Activated CD8-positive, alpha-beta T cell treated with anti-CD3 and anti-CD28 coated beads, Interleukin-2, amount 10 ng/mL, durations not matched to agents 7 days and 5 days (primary cell): ENCODE measurements around the gene TMEM147. TPM values are rescaled to one million over a fixed set of nuclear protein-coding genes. Genes with fewer than 3 reads are reported as not detected.
A peak's percentile ranks its signal among the peaks of the same experiment; 100 is the strongest.

Experiments used
- ATAC-seq: fragments of 150-1000 bp; cut with Tn5 transposase; one replicate; pipeline ENCODE4 v1.10.0; 2021; ENCODE audit warnings: moderate library complexity
- CTCF ChIA-PET: fragments of 350-600 bp; sonication (Branson Sonifier 250); formaldehyde crosslinking; loops from one replicate; lab custom pipeline; 2021; ENCODE audit warnings: antibody characterized with exemption; lab: Charles Lee
- POLR2A ChIA-PET: fragments of 350-600 bp; sonication (Branson Sonifier 250); formaldehyde crosslinking; loops from one replicate; lab custom pipeline; 2021; ENCODE audit warnings: antibody characterized with exemption; lab: Charles Lee
- DNase-seq: peaks from one replicate; pipeline ENCODE4 v3.0.0-alpha.2; 2020
- H3K27ac Mint-ChIP-seq: one replicate; pipeline ENCODE4 v1.8.0; 2021; ENCODE audit warnings: mild to moderate bottlenecking, mixed read lengths
- H3K27me3 Mint-ChIP-seq: one replicate; pipeline ENCODE4 v1.8.0; 2021; ENCODE audit warnings: low read depth, mixed read lengths
- H3K36me3 Mint-ChIP-seq: one replicate; pipeline ENCODE4 v1.8.0; 2021; ENCODE audit warnings: low read depth, mixed read lengths
- H3K4me1 Mint-ChIP-seq: one replicate; pipeline ENCODE4 v1.8.0; 2021; ENCODE audit warnings: low read depth, mixed read lengths
- H3K4me3 Mint-ChIP-seq: one replicate; pipeline ENCODE4 v1.8.0; 2021; ENCODE audit warnings: mild to moderate bottlenecking, mixed read lengths
- H3K9me3 Mint-ChIP-seq: one replicate; pipeline ENCODE4 v1.8.0; 2022; ENCODE audit warnings: mixed read lengths; ENCODE audit not compliant: insufficient read depth
- total RNA-seq, 2 experiments: library from RNA; stranded (reverse); gene quantifications; one replicate each; pipeline ENCODE4 v1.2.3, GENCODE V29; 2021

The TMEM147 gene
- total RNA-seq, 2 experiments from 2014 or later, result 53.3 to 54.1 TPM

GRCh38 chr19:35539314-35539713 lies 6.1 kb upstream of the TMEM147 start:
- CTCF ChIA-PET, result interaction anchor here (1.3 kb wide), 1 partner anchor 29 kb away, joined by 4 read pairs; no protein-coding TSS in a partner anchor
- peaks cover 8% of the 10 kb centered on the region for H3K36me3 Mint-ChIP-seq
- DNase-seq, result no peak
- POLR2A ChIA-PET, result no interaction called here
- H3K4me1 Mint-ChIP-seq, result peaks cover 42% of the 10 kb centered on the region
- ATAC-seq, result no peak
- no peak overlapping the region for H3K4me3 Mint-ChIP-seq
- no peaks in the 10 kb centered on the region for H3K9me3 Mint-ChIP-seq
- H3K27me3 Mint-ChIP-seq, result peaks cover 4% of the 10 kb centered on the region
- no peak overlapping the region for H3K27ac Mint-ChIP-seq

GRCh38 chr19:35539850-35540249 lies 5.6 kb upstream of the TMEM147 start:
- Mint-ChIP-seq H3K27me3 (peaks cover 3% of the 10 kb centered on the region), H3K4me1 (peaks cover 44% of the 10 kb centered on the region), H3K4me3 (no peak overlapping the region), H3K36me3 (peaks cover 11% of the 10 kb centered on the region), H3K9me3 (no peaks in the 10 kb centered on the region), H3K27ac (peak overlapping the region; percentile 44)
- ChIA-PET POLR2A (no interaction called here), CTCF (interaction anchor here (1.3 kb wide), 1 partner anchor 30 kb away, joined by 4 read pairs; no protein-coding TSS in a partner anchor)
- no peak for DNase-seq
- ATAC-seq, result no peak

- ChIA-PET CTCF (interaction anchor here (1.3 kb wide), 1 partner anchor 30 kb away, joined by 4 read pairs; no protein-coding TSS in a partner anchor), POLR2A (no interaction called here)
- Mint-ChIP-seq H3K4me3 (no peak overlapping the region), H3K36me3 (peaks cover 12% of the 10 kb centered on the region), H3K27ac (no peak overlapping the region), H3K27me3 (no peaks in the 10 kb centered on the region), H3K9me3 (no peaks in the 10 kb centered on the region), H3K4me1 (peaks cover 41% of the 10 kb centered on the region)
- no peak for ATAC-seq
- no peak for DNase-seq
These were observed 5.0 kb upstream of the TMEM147 start for GRCh38 chr19:35540356-35540927.

GRCh38 chr19:35542209-35542608 lies 3.2 kb upstream of the TMEM147 start:
- Mint-ChIP-seq H3K27me3 (no peaks in the 10 kb centered on the region), H3K36me3 (peaks cover 12% of the 10 kb centered on the region), H3K27ac (no peak overlapping the region), H3K9me3 (no peaks in the 10 kb centered on the region), H3K4me3 (no peak overlapping the region), H3K4me1 (peaks cover 43% of the 10 kb centered on the region)
- CTCF ChIA-PET, result no interaction called here
- POLR2A ChIA-PET, result no interaction called here
- ATAC-seq (no peak), DNase-seq (no peak)

- H3K4me1 Mint-ChIP-seq, result peaks cover 43% of the 10 kb centered on the region
- H3K27me3 Mint-ChIP-seq, result no peaks in the 10 kb centered on the region
- ChIA-PET CTCF (interaction anchor here (0.6 to 2.1 kb wide), 3 partner anchors 28 to 48 kb away, joined by 3 to 7 read pairs (median 3); no protein-coding TSS in a partner anchor), POLR2A (no interaction called here)
- no peak overlapping the region for H3K4me3 Mint-ChIP-seq
- ATAC-seq, result no peak
- no peaks in the 10 kb centered on the region for H3K9me3 Mint-ChIP-seq
- no peak overlapping the region for H3K27ac Mint-ChIP-seq
- peaks cover 12% of the 10 kb centered on the region for H3K36me3 Mint-ChIP-seq
- DNase-seq, result no peak
These were observed 1.9 kb upstream of the TMEM147 start for GRCh38 chr19:35543280-35544109.

GRCh38 chr19:35544110-35544802 lies 1.2 kb upstream of the TMEM147 start:
- H3K4me1 Mint-ChIP-seq, result peaks cover 43% of the 10 kb centered on the region
- POLR2A ChIA-PET, result no interaction called here

GRCh38 chr19:35545855-35546381 lies 492 bp downstream of the TMEM147 start:
- ATAC-seq (peak; percentile 66), DNase-seq (peak; percentile 65)
- Mint-ChIP-seq H3K27ac (peak overlapping the region; percentile 91), H3K4me3 (peak overlapping the region; percentile 93), H3K36me3 (peaks cover 12% of the 10 kb centered on the region), H3K27me3 (no peaks in the 10 kb centered on the region), H3K9me3 (no peaks in the 10 kb centered on the region), H3K4me1 (peaks cover 30% of the 10 kb centered on the region)
- POLR2A ChIA-PET, result no interaction called here
- CTCF ChIA-PET, result no interaction called here

More at GRCh38 chr19:35544110-35544802, 1.2 kb upstream of the TMEM147 start:
- Mint-ChIP-seq H3K36me3 (peaks cover 12% of the 10 kb centered on the region), H3K4me3 (peak overlapping the region; percentile 93), H3K27me3 (no peaks in the 10 kb centered on the region), H3K9me3 (no peaks in the 10 kb centered on the region), H3K27ac (peak overlapping the region; percentile 90)
- DNase-seq (no peak), ATAC-seq (no peak)
- CTCF ChIA-PET, result interaction anchor here (0.6 to 2.1 kb wide), 3 partner anchors 29 to 49 kb away, joined by 3 to 7 read pairs (median 3); no protein-coding TSS in a partner anchor

- Mint-ChIP-seq H3K4me1 (peaks cover 30% of the 10 kb centered on the region), H3K27ac (peak overlapping the region; percentile 91), H3K9me3 (no peaks in the 10 kb centered on the region), H3K36me3 (peaks cover 12% of the 10 kb centered on the region), H3K27me3 (no peaks in the 10 kb centered on the region), H3K4me3 (peak overlapping the region; percentile 93)
- no peak for DNase-seq
- CTCF ChIA-PET, result no interaction called here
- no peak for ATAC-seq
- POLR2A ChIA-PET, result interaction anchor here (1.4 kb wide), 1 partner anchor 102 kb away, joined by 5 read pairs; the partner anchor contains the start of gene COX6B1
These were observed 1.1 kb downstream of the TMEM147 start for GRCh38 chr19:35546532-35546931.

- ATAC-seq (no peak), DNase-seq (peak; percentile 75)
- Mint-ChIP-seq H3K4me1 (peaks cover 21% of the 10 kb centered on the region), H3K9me3 (no peaks in the 10 kb centered on the region), H3K4me3 (no peak overlapping the region), H3K36me3 (peaks cover 5% of the 10 kb centered on the region), H3K27me3 (no peaks in the 10 kb centered on the region), H3K27ac (no peak overlapping the region)
- POLR2A ChIA-PET, result no interaction called here
- CTCF ChIA-PET, result interaction anchor here (0.7 to 2.1 kb wide), 26 partner anchors 8 to 271 kb away, joined by 3 to 12 read pairs (median 4); partner anchors contain the start of genes ATP4A, COX6B1, HAUS5 and PSENEN
These were observed 3.9 kb downstream of the TMEM147 start for GRCh38 chr19:35549174-35549788.

- Mint-ChIP-seq H3K27ac (no peak overlapping the region), H3K4me1 (peaks cover 15% of the 10 kb centered on the region), H3K9me3 (no peaks in the 10 kb centered on the region), H3K36me3 (no peaks in the 10 kb centered on the region), H3K27me3 (no peaks in the 10 kb centered on the region), H3K4me3 (no peak overlapping the region)
- ChIA-PET CTCF (interaction anchor here (0.7 to 1.6 kb wide), 6 partner anchors 13 to 270 kb away, joined by 3 to 5 read pairs (median 3); partner anchors contain the start of genes ATP4A, COX6B1, PSENEN and U2AF1L4), POLR2A (no interaction called here)
- ATAC-seq, result no peak
- DNase-seq, result no peak
These were observed 4.6 kb downstream of the TMEM147 start for GRCh38 chr19:35549879-35550523.
